K562 (cell line): ENCODE results near the gene BHLHE40. TPM values are rescaled to one million over a fixed set of nuclear protein-coding genes. Genes with fewer than 3 reads are reported as not detected.

Experiments
- ATAC-seq: fragments of 200-7000 bp; cut with Tn5 transposase; 3 replicates; pipeline ENCODE4 v1.9.1; 2020; ENCODE audit warnings: moderate library complexity
- BruUV-seq: library from RNA; stranded (reverse); fragments of 400-500 nt; replicated peaks from 2 replicates; lab custom pipeline; 2021; lab: Mats Ljungman, UMichigan
- CTCF ChIA-PET: fragments of 300-600 bp; formaldehyde crosslinking; extraction: SDS; loops from one replicate; lab custom pipeline; 2021; ENCODE audit warnings: low intra/inter-chr PET ratio; lab: Yijun Ruan, JAX
- POLR2A ChIA-PET: fragments of 300-600, 350-650 bp; sonication (Branson Sonifier 250); formaldehyde crosslinking; extraction: SDS; loops from one replicate; lab custom pipeline; 2021; ENCODE audit warnings: antibody characterized with exemption, inconsistent platforms; lab: Yijun Ruan, JAX
- DNase-seq, 4 experiments: peaks; one replicate each; pipeline versions ENCODE4 v3.0.0 to v3.0.0-alpha.2; 2011 to 2018; ENCODE audit warnings: low spot score in 3 of 4, mixed read lengths in 3 of 4; ENCODE audit errors: extremely low read depth in 1 of 4
- FAIRE-seq: peaks from 2 replicates; lab custom pipeline; 2011; peaks lifted over from hg19 to GRCh38; lab: Jason Lieb, UNC
- H2AFZ ChIP-seq: 2 replicates; pipeline ENCODE4 v1.6.0; 2011; ENCODE audit warnings: low read depth, low read length, control low read depth, inconsistent platforms
- H3K27ac ChIP-seq: fragments of 200-600 bp; 3 replicates; pipeline ENCODE4 v1.8.0; 2011; ENCODE audit warnings: low read depth, mild to moderate bottlenecking, control low read depth, inconsistent platforms, low read length, moderate library complexity, mixed read lengths; ENCODE audit errors: extremely low read depth
- H3K27me3 ChIP-seq, 2 experiments: fragments of 300-600 bp in 1 of 2; 2 replicates in 1 of 2; 3 replicates in 1 of 2; pipeline versions ENCODE4 v1.6.0 to v1.8.0; 2011; ENCODE audit warnings: inconsistent platforms in 2 of 2, low read length in 2 of 2, mild to moderate bottlenecking in 1 of 2, mixed read lengths in 1 of 2, moderate library complexity in 1 of 2; ENCODE audit not compliant: control insufficient read depth in 2 of 2, insufficient read depth in 2 of 2
- H3K36me3 ChIP-seq: fragments of 300-600 bp; 3 replicates; pipeline ENCODE4 v1.8.0; 2011; ENCODE audit warnings: mild to moderate bottlenecking, low read length, inconsistent platforms; ENCODE audit not compliant: control insufficient read depth, insufficient read depth
- H3K4me1 ChIP-seq, 2 experiments: fragments of 200-600 bp in 1 of 2; replicated peaks in 1 of 2; 2 replicates in 1 of 2; 3 replicates in 1 of 2; pipeline versions ENCODE4 v1.5.1 to v1.8.0; 2011; ENCODE audit warnings: inconsistent platforms in 2 of 2, low read length in 2 of 2, mild to moderate bottlenecking in 1 of 2, mixed read lengths in 1 of 2, moderate library complexity in 1 of 2; ENCODE audit not compliant: control insufficient read depth in 2 of 2, insufficient read depth in 2 of 2
- H3K4me2 ChIP-seq: 2 replicates; pipeline ENCODE4 v1.6.1; 2011; ENCODE audit warnings: low read length, control low read depth, inconsistent platforms, mixed read lengths; ENCODE audit not compliant: insufficient read depth
- H3K4me3 ChIP-seq: fragments of 200-600 bp; sonication (generic), shearing (Covaris generic); 2 replicates; pipeline ENCODE4 v1.5.1; 2016; ENCODE audit warnings: control low read depth, inconsistent platforms
- H3K79me2 ChIP-seq: fragments of 200-600 bp; 3 replicates; pipeline ENCODE4 v1.8.0; 2011; ENCODE audit warnings: low read length, inconsistent platforms; ENCODE audit not compliant: control insufficient read depth, insufficient read depth
- H3K9ac ChIP-seq, 2 experiments: 2 replicates each; pipeline versions ENCODE4 v1.6.0 to v1.6.1; 2011; ENCODE audit warnings: low read depth in 2 of 2, low read length in 2 of 2, control low read depth in 1 of 2, inconsistent platforms in 1 of 2, mild to moderate bottlenecking in 1 of 2, mixed read lengths in 1 of 2; ENCODE audit not compliant: insufficient read depth in 1 of 2
- H3K9me1 ChIP-seq: one replicate; pipeline ENCODE4 v1.6.0; 2011; ENCODE audit warnings: inconsistent platforms, mild to moderate bottlenecking, low read length, moderate library complexity; ENCODE audit not compliant: control insufficient read depth, insufficient read depth
- H3K9me3 ChIP-seq: replicated peaks from 2 replicates; pipeline ENCODE4 v1.5.1; 2011; ENCODE audit warnings: low read depth, low read length, inconsistent platforms; ENCODE audit not compliant: control insufficient read depth, insufficient read depth
- H4K20me1 ChIP-seq: replicated peaks from 2 replicates; pipeline ENCODE4 v1.6.1; 2011; ENCODE audit warnings: low read length, inconsistent platforms, mixed read lengths; ENCODE audit not compliant: control insufficient read depth, insufficient read depth
- CXXC5 ChIP-seq: fragments of 250-450 bp; sonication (Bioruptor Pico); IDR thresholded peaks from 2 replicates; pipeline ENCODE4 v1.8.0; 2022; ENCODE audit warnings: inconsistent platforms, mild to moderate bottlenecking, moderate library complexity
- FOXK1 ChIP-seq: sonication (generic); formaldehyde crosslinking; IDR thresholded peaks from 2 replicates; pipeline ENCODE4 v1.8.0; 2022; ENCODE audit warnings: missing genetic modification reagents, mild to moderate bottlenecking, borderline replicate concordance
- RBM25 ChIP-seq: fragments of 200-400 bp; formaldehyde crosslinking; IDR thresholded peaks from 2 replicates; pipeline ENCODE4 v1.6.1; 2018; ENCODE audit warnings: low read length, low read depth, moderate library complexity; ENCODE audit not compliant: severe bottlenecking
- TBP ChIP-seq: optimal IDR thresholded peaks from 2 replicates; pipeline ENCODE3; 2011; ENCODE audit warnings: low read depth, low read length, improper control_type of control experiment
- XRCC5 ChIP-seq: fragments of 200-400 bp; formaldehyde crosslinking; IDR thresholded peaks from 2 replicates; pipeline ENCODE4 v1.6.1; 2017; ENCODE audit warnings: low read depth, mild to moderate bottlenecking, low read length
- ZNF24 ChIP-seq: fragments of 450-650 bp; IDR thresholded peaks from 2 replicates; pipeline ENCODE4 v1.6.1; 2016
- ZNF324 ChIP-seq: fragments of 250-450 bp; sonication (Bioruptor Pico); IDR thresholded peaks from 2 replicates; pipeline ENCODE4 v1.4.0; 2020; ENCODE audit warnings: mild to moderate bottlenecking
- WGBS: fragments of 100-300 bp; shearing (Covaris generic); methylation state at CpG from one replicate; pipeline ENCODE4 v1.1.6; 2016; ENCODE audit warnings: low coverage, mixed read lengths; ENCODE audit not compliant: insufficient coverage; ENCODE audit errors: missing lambda C conversion rate; 5-methylcytosine and 5-hydroxymethylcytosine counted together
- in situ Hi-C: fragments of 300-500 bp; cut with MboI; formaldehyde crosslinking; loops from 4 replicates; pipeline ENCODE4 v1.15.0; 2018; ENCODE audit warnings: inconsistent platforms, mixed read lengths
- intact Hi-C: fragments of 100-400 bp; cut with micrococcal nuclease; formaldehyde crosslinking; loops from 2 replicates; pipeline ENCODE4 v1.14.2; 2022
- polyA plus RNA-seq, 8 experiments: library from polyadenylated mRNA; depleted of rRNA in 4 of 8; stranded (reverse) in 5 of 8; unstranded in 3 of 8; fragments of >200 nt; fragmentation: Nextera tagmentation in 2 of 8; fragmentation: Illumina TruSeq in 1 of 8; extraction: Ambion mirVana in 2 of 8; extraction: Trizol in 1 of 8; gene quantifications; 2 replicates each; pipeline versions ENCODE4 v1.2.1 to v1.2.3, GENCODE V29; 2011 to 2014; ENCODE audit warnings: inconsistent platforms in 1 of 8, missing spikeins in 1 of 8
- total RNA-seq, 7 experiments: library from RNA; depleted of rRNA in 6 of 7; stranded (reverse); fragments of >200 nt in 6 of 7; fragmentation: Illumina TruSeq in 2 of 7; extraction: Trizol in 2 of 7; gene quantifications; 2 replicates each; pipeline versions ENCODE4 v1.2.1 to v1.2.3, GENCODE V29; 2011 to 2021; ENCODE audit warnings: low replicate concordance in 1 of 7
- TF ChIP-seq, protein P1 (sequence below): sonication (generic); formaldehyde crosslinking; IDR thresholded peaks from 2 replicates; pipeline ENCODE4 v1.8.1; 2023; ENCODE audit warnings: mild to moderate bottlenecking, missing genetic modification reagents
- TF ChIP-seq, protein P2 (sequence below): sonication (generic); formaldehyde crosslinking; IDR thresholded peaks from 2 replicates; pipeline ENCODE4 v1.8.1; 2023; ENCODE audit warnings: mild to moderate bottlenecking, missing genetic modification reagents, moderate library complexity
- TF ChIP-seq, protein P3 (sequence below), 2 experiments: fragments of 150-350 bp in 1 of 2; IDR thresholded peaks; 2 replicates each; pipeline ENCODE4 v1.6.1; 2012 to 2016; ENCODE audit warnings: low read depth in 2 of 2, low read length in 2 of 2, mild to moderate bottlenecking in 1 of 2, moderate library complexity in 1 of 2
- TF ChIP-seq, protein P4 (sequence below): fragments of 250-450 bp; sonication (Bioruptor Pico); IDR thresholded peaks from 2 replicates; pipeline ENCODE4 v1.4.0; 2020; ENCODE audit warnings: mild to moderate bottlenecking

Gene BHLHE40
- total and polyA plus RNA-seq, 9 of the 15 experiments (the other 6 are each of a cell fraction or from before 2014, with no cell fraction given) = 12.0 to 83.9 (median 31.4) TPM

DNA sequence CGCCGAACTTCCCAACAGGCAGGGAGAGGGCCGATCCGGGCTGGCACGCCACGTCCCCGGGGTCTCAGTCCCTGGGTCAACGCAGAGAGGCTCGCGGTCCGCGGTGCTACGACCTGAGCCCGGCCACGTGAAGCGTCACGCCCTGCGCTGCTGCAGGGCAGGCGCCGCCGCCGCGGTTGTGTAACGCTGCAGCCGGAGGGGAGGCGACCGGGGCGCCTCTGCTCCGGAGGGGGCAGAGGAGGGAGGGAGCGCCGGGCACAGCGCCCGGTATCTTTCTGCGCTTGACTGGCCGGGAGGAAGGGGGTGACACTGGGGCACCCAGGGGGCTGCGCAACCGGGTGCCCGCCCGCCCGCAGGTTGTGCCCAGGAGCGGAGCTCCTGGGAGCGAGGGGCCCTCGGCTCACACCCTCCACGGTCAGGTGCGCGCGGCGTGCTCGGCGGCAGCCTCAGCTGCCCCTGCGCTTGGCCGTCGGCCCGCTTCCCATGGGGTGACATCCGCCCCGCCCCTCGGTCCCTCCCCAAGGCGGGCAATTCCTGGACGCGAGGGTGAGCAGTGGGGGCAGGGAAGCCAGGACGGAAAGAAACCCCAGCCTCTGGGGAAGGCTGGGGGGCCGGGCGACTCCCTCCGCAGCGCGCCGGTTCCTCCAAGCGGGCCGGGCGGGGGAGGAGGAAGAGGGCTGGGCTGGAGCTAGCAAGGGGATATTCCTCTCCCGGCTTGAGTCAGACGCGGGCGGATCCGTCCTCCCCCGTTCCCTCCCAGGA is 852 bp upstream of the BHLHE40 start:
- Histone ChIP-seq H3K27me3 (no peaks in the 10 kb centered on the region), H3K79me2 (peaks cover 41% of the 10 kb centered on the region), H3K4me3 (peak overlapping the region; percentile 52), H3K36me3 (peaks cover 28% of the 10 kb centered on the region), H3K9ac (peak overlapping the region; percentile 91 to 95), H3K4me2 (peak overlapping the region; percentile 92), H3K9me1 (no peaks in the 10 kb centered on the region), H3K9me3 (no peaks in the 10 kb centered on the region), H2AFZ (peak overlapping the region; percentile 95), H3K4me1 (peaks cover 40 to 41% of the 10 kb centered on the region in 2 experiments), H4K20me1 (peaks cover 3% of the 10 kb centered on the region; the same call in 1 of the 2 replicates), H3K27ac (peak overlapping the region; percentile 97)
- in situ Hi-C loops = loop anchor here (5.0 kb wide), 3 partner anchors 79 to 256 kb away; no protein-coding TSS in a partner anchor
- CTCF ChIA-PET = interaction anchor here (0.7 to 7.2 kb wide), 5 partner anchors 25 to 267 kb away, joined by 3 to 61 read pairs (median 11); no protein-coding TSS in a partner anchor
- FAIRE-seq (peak; percentile 72), DNase-seq (peak; percentile 90 to 99 (median 94)), ATAC-seq (peak; percentile 73)
- no TSS peak for BruUV-seq
- intact Hi-C loops = loop anchor here (1.0 to 5.0 kb wide), 4 partner anchors 130 to 321 kb away; partner anchors contain the start of gene EDEM1
- under 1% methylated on average over 67 of the region's 76 CpGs for WGBS
- POLR2A ChIA-PET = interaction anchor here (0.5 to 5.3 kb wide), 26 partner anchors 8 to 1868 kb away, joined by 3 to 36 read pairs (median 4); partner anchors contain the start of gene IL5RA
- TF ChIP-seq, protein P1, sequence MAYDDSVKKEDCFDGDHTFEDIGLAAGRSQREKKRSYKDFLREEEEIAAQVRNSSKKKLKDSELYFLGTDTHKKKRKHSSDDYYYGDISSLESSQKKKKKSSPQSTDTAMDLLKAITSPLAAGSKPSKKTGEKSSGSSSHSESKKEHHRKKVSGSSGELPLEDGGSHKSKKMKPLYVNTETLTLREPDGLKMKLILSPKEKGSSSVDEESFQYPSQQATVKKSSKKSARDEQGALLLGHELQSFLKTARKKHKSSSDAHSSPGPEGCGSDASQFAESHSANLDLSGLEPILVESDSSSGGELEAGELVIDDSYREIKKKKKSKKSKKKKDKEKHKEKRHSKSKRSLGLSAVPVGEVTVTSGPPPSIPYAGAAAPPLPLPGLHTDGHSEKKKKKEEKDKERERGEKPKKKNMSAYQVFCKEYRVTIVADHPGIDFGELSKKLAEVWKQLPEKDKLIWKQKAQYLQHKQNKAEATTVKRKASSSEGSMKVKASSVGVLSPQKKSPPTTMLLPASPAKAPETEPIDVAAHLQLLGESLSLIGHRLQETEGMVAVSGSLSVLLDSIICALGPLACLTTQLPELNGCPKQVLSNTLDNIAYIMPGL (CRISPR knock-in tag) = no peak
- TF ChIP-seq, protein P2, sequence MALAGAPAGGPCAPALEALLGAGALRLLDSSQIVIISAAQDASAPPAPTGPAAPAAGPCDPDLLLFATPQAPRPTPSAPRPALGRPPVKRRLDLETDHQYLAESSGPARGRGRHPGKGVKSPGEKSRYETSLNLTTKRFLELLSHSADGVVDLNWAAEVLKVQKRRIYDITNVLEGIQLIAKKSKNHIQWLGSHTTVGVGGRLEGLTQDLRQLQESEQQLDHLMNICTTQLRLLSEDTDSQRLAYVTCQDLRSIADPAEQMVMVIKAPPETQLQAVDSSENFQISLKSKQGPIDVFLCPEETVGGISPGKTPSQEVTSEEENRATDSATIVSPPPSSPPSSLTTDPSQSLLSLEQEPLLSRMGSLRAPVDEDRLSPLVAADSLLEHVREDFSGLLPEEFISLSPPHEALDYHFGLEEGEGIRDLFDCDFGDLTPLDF (CRISPR knock-in tag) = peak; percentile 52
- TF ChIP-seq ZNF324 (CRISPR knock-in tag) (0 out of 2 replicates have a peak, but pooled peaks have one; percentile 26), FOXK1 (CRISPR knock-in tag) (0 out of 2 replicates have a peak, but pooled peaks have one; percentile 92), XRCC5 (no peak), CXXC5 (CRISPR knock-in tag) (peak; percentile 93), TBP (peak; percentile 6), ZNF24 (peak; percentile 79; the same call in 1 of the 2 replicates), RBM25 (peak; percentile 13)
- TF ChIP-seq, protein P3, sequence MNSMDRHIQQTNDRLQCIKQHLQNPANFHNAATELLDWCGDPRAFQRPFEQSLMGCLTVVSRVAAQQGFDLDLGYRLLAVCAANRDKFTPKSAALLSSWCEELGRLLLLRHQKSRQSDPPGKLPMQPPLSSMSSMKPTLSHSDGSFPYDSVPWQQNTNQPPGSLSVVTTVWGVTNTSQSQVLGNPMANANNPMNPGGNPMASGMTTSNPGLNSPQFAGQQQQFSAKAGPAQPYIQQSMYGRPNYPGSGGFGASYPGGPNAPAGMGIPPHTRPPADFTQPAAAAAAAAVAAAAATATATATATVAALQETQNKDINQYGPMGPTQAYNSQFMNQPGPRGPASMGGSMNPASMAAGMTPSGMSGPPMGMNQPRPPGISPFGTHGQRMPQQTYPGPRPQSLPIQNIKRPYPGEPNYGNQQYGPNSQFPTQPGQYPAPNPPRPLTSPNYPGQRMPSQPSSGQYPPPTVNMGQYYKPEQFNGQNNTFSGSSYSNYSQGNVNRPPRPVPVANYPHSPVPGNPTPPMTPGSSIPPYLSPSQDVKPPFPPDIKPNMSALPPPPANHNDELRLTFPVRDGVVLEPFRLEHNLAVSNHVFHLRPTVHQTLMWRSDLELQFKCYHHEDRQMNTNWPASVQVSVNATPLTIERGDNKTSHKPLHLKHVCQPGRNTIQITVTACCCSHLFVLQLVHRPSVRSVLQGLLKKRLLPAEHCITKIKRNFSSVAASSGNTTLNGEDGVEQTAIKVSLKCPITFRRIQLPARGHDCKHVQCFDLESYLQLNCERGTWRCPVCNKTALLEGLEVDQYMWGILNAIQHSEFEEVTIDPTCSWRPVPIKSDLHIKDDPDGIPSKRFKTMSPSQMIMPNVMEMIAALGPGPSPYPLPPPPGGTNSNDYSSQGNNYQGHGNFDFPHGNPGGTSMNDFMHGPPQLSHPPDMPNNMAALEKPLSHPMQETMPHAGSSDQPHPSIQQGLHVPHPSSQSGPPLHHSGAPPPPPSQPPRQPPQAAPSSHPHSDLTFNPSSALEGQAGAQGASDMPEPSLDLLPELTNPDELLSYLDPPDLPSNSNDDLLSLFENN (IDR thresholded peaks at IDR 0.05; ENCODE audit: low read depth in 2 of 2, low read length in 2 of 2) = peak in 1 of 2 experiments; percentile 60; a peak in 2 of 4 replicates
- TF ChIP-seq, protein P4, sequence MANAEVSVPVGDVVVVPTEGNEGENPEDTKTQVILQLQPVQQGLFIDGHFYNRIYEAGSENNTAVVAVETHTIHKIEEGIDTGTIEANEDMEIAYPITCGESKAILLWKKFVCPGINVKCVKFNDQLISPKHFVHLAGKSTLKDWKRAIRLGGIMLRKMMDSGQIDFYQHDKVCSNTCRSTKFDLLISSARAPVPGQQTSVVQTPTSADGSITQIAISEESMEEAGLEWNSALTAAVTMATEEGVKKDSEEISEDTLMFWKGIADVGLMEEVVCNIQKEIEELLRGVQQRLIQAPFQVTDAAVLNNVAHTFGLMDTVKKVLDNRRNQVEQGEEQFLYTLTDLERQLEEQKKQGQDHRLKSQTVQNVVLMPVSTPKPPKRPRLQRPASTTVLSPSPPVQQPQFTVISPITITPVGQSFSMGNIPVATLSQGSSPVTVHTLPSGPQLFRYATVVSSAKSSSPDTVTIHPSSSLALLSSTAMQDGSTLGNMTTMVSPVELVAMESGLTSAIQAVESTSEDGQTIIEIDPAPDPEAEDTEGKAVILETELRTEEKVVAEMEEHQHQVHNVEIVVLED (CRISPR knock-in tag) = peak; percentile 80
